ENCODE data around the gene MAP3K20.
"Not testable (repeated sequence)": the region's sequence is repeated elsewhere in the genome, so short reads cannot be mapped to it uniquely, and the experiment has no call there.

The MAP3K20 gene

DNA sequence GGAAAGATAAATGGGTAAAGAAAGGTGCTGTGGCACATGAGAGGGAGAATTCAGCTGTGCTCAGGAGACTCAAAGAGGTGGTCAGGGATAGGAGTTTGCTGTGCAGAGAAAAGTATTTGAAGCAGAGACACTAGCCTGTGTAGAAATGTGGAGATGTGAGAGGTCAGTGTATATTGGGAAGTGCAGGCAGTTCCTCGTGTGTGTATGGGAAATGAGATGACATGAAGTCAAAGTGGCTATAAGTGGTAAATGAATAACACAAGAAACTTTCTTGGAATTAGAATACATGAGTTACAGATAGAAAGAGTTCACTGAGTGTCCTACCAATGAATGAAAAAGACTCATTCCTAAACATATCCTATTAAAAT is 11.6 kb downstream of the MAP3K20 start:
- TF ChIP-seq, protein P1, sequence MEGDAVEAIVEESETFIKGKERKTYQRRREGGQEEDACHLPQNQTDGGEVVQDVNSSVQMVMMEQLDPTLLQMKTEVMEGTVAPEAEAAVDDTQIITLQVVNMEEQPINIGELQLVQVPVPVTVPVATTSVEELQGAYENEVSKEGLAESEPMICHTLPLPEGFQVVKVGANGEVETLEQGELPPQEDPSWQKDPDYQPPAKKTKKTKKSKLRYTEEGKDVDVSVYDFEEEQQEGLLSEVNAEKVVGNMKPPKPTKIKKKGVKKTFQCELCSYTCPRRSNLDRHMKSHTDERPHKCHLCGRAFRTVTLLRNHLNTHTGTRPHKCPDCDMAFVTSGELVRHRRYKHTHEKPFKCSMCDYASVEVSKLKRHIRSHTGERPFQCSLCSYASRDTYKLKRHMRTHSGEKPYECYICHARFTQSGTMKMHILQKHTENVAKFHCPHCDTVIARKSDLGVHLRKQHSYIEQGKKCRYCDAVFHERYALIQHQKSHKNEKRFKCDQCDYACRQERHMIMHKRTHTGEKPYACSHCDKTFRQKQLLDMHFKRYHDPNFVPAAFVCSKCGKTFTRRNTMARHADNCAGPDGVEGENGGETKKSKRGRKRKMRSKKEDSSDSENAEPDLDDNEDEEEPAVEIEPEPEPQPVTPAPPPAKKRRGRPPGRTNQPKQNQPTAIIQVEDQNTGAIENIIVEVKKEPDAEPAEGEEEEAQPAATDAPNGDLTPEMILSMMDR (IDR thresholded peaks at IDR 0.05; ENCODE audit: insufficient read depth, low read depth, low read length, missing control alignments): no peak
- no peak for DNase-seq (ENCODE audit: low read depth)
- H3K4me3 ChIP-seq (ENCODE audit: low read length): no peak overlapping the region

GRCh38 chr2:173087793-173088496 is 12.3 kb downstream of the MAP3K20 start:
- DNase-seq (ENCODE audit: low read depth): no peak
- TF ChIP-seq, protein P1 (IDR thresholded peaks at IDR 0.05; ENCODE audit: insufficient read depth, low read depth, low read length, missing control alignments): no peak
- no peak overlapping the region for H3K4me3 ChIP-seq (ENCODE audit: low read length)

GRCh38 chr2:173090276-173090877 is 14.7 kb downstream of the MAP3K20 start:
- TF ChIP-seq, protein P1 (IDR thresholded peaks at IDR 0.05; ENCODE audit: insufficient read depth, low read depth, low read length, missing control alignments): no peak
- DNase-seq (ENCODE audit: low read depth): peak; percentile 48
- H3K4me3 ChIP-seq (ENCODE audit: low read length): no peak overlapping the region

GRCh38 chr2:173090973-173091660 is 15.5 kb downstream of the MAP3K20 start:
- TF ChIP-seq, protein P1 (IDR thresholded peaks at IDR 0.05; ENCODE audit: insufficient read depth, low read depth, low read length, missing control alignments): peak; percentile 8
- H3K4me3 ChIP-seq (ENCODE audit: low read length): no peak overlapping the region

GRCh38 chr2:173091910-173092309 is 16.3 kb downstream of the MAP3K20 start:
- DNase-seq (ENCODE audit: low read depth): no peak
- TF ChIP-seq, protein P1 (IDR thresholded peaks at IDR 0.05; ENCODE audit: insufficient read depth, low read depth, low read length, missing control alignments): no peak
- no peak overlapping the region for H3K4me3 ChIP-seq (ENCODE audit: low read length)

More at GRCh38 chr2:173090973-173091660, 15.5 kb downstream of the MAP3K20 start:
- no peak for DNase-seq (ENCODE audit: low read depth)

- TF ChIP-seq, protein P1 (IDR thresholded peaks at IDR 0.05; ENCODE audit: insufficient read depth, low read depth, low read length, missing control alignments): no peak
Observed at GRCh38 chr2:173092844-173093402, 17.3 kb downstream of the MAP3K20 start.

DNA sequence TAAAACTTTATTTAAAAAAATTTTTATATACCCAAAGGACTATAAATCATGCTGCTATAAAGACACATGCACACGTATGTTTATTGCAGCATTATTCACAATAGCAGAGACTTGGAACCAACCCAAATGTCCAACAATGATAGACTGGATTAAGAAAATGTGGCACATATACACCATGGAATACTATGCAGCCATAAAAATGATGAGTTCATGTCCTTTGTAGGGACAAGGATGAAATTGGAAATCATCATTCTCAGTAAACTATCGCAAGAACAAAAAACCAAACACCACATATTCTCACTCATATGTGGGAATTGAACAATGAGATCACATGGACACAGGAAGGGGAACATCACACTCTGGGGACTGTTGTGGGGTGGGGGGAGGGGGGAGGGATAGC is 18.0 kb downstream of the MAP3K20 start:
- not testable (repeated sequence) for DNase-seq (ENCODE audit: low read depth); H3K4me3 ChIP-seq (ENCODE audit: low read length)

More at GRCh38 chr2:173092844-173093402, 17.3 kb downstream of the MAP3K20 start:
- no peak overlapping the region for H3K4me3 ChIP-seq (ENCODE audit: low read length)
- DNase-seq (ENCODE audit: low read depth): no peak

All from epithelial cell of esophagus (primary cell).